ENCODE results near the gene BEND3.
"Not testable (repeated sequence)": the region's sequence is repeated elsewhere in the genome, so short reads cannot be mapped to it uniquely, and the experiment has no call there.

The BEND3 gene

DNA sequence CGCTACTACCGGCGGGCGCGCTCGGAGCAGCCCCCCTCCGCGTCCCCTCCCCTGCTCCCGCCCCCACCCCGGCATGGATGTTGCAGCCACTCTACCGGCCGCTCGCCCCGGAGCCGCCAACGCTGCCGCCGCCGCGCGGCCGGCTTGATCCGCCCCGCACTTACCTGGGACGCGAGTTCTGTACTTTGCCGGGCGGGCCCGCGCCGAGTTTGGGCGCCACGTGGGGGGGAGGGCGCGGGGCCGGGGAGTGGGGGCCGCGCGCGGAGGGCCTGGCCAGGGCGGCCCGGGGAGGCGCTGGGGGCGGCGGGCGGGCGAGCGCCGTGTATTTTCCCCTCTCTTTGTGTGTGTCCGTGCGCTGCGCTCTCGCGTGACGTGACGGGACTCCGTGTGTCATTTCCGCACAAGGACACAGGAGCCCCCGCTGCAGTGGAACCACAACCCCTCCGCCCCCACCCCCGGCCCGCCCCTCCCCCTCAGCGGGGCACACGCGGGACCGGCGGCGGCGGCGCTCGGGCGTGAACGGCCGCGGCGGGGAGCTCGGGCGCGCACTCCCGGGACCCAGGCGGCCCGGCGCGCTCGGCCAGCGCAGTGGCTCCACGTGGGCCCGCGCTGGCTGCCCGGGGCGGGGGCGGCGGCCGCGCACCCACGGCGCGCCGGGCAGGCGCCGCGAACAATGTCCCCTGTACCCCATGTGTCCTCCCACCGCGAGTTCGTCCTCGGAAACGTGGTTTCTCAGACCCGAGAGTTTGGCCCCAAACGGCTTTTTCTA is at the start of gene BEND3:
Gene BEND3, minus strand, starts transcription at position 590 of the 769 bp plus-strand sequence. CDS start 16,230 bp downstream, outside the sequence.
- ATAC-seq = peak; percentile 24 to 39

GRCh38 chr6:107164299-107164698 is 49.0 kb upstream of the BEND3 start:
- ATAC-seq = not testable (repeated sequence)

GRCh38 chr6:107161521-107161920 is 46.2 kb upstream of the BEND3 start:
- no peak for ATAC-seq

DNA sequence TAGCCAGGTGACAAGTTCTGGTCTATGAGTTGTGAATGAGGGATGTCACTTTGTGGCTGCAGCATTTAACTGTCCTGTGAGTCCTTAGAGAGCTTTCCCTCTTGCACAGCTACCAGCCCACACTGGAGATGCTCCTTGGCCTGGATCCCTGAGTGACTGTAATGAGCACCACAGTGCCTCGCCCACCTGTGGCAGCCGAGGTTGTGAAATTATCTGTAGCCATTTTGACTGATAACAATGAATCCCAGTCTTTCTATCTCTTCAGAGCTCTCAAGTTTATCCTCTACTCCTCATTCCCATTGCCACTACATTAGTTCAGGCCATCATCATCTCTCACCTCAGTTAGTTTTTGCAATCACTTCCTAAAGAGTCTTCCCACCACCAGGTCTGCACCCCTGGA is 41.3 kb upstream of the BEND3 start:
- ATAC-seq = no peak

GRCh38 chr6:107154801-107155160 is 39.5 kb upstream of the BEND3 start:
- ATAC-seq = no peak

DNA sequence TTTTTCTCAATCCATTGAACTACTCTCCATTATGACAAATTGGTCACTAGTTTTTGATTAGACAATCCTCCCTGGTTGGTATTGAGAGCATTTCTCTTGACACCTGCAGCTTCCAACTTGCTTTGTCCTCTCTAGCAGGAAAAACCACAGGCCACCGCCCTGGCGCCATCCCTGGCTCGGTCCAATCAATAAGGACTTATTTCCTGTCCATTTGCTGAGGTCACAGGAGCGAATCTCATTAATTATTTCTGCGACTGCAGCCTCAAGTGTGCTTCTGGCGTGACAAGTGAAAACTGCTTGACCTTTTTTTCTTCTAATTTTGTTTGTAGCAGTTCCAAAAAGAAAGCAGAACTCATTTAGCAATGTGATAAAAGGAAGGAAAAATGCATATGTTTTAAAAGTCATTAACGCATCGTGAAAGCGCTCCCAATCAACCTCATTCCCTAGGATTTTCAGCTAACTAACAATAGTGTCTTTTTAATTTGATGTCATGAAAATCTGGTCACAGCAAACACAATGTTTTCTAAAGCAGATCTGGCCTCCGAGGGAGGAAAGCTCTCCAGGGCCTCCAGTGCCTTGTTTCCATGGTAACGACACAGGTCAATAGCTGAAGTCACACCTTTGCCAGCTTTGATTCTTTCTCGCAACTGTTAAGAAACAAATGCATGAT is 39.0 kb upstream of the BEND3 start:
- ATAC-seq = no peak

DNA sequence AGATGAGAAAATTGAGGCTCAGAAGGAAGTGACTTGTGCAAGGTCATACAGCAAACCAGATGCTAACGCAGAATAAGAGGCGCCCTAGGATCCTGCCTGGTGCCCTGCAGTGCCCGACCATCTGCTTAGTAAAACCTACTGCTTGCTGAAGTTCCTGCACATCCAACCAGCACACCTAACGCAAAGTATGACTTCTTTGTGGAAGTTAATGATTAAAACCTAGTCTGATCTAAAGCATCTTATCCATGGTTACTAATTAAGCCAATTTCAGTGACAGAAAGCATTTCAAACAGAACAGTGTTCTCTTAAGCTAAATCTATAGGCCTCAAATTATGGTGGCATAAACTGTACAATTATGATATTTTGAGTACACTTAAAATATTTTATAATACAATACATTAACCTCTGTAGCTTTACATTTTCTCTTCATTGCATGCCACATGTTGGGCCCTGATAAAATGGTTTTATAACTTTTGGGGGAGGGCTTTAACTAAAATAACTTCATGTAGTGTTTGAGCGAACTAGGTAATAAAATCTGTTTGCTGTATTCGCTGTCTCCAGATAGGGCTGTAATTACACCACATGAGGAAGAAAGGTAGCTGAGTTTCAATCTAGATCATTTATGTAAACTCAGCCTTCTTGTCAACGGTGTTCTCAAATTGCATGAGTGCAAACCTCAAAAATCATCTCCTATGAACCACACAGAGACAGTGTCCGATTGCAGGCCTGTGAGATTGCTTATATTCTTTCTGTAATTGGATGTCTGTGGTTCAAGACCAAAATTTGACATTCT is 37.5 kb upstream of the BEND3 start:
- ATAC-seq = no peak

DNA sequence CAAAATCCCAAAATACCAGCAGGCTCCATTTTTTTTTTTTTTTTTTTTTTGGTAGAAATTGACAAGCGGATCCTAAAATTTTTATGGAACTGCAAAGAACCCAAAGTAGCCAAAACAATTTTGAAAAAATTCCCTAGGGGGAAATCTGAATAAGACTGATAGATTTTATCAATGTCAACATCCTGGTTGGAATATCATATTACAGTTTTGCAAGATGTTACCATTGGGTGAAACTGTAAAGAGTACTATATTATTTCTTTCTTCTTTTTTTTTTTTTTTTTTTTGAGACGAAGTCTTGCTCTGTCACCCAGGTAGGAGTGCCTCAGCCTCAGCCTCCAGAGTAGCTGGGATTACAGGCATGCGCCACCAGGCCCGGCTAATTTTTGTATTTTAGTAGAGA is 29.4 kb upstream of the BEND3 start:
- no peak for ATAC-seq

DNA sequence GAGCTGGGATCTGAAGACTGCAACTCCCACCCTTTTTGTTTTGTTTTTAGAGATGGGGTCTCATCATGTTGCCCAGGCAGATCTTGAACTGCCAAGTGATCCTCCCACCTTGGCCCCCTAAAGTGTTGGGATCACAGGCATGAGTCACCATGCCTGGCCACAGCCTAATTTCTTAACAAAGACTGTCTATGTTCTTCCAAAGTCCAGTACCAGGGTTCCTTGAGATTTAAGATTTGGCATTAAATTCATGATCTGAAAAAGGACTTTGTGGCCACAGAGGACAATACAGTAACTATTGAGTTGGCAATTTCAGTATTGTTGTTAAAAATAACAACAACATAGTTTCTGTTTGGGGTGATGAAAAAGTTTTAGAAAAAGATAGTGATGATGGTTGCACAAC is 28.7 kb upstream of the BEND3 start:
- no peak for ATAC-seq

DNA sequence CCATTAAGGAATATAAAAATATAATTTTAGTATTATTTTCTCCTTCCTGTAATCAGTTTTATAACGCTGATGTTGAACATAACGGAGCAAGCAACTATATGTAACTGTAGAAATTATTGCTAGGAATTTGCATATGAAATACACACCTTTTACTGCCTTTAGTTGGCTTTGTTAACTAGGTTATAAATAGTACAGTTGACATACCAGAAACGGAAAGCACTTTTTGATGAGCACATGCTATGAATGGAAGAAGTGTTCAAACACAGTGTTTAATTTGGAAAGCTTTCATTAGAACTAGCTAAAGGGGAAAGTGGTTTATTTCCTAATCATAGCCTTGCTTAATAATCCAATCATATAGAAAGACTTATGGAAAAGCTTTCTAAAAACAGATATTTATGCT is 25.3 kb upstream of the BEND3 start:
- ATAC-seq = no peak

DNA sequence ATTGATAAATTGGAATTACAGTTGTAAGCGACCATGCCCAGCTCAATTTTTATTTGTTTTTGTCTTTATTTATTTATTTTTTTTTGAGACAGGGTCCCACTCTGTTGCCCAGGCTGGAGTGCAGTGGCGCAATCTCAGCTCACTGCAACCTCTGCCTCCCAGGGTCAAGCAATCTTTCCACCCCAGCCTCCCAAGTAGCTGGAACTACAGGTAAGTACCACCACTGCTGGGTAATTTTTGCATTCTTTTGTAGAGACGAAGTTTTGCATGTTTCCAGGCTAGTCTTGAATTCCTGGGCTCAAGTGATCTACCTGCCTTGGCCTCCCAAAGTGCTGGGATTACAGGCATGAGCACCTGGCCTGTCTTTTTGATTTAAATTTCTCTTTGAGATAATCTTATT is 21.0 kb upstream of the BEND3 start:
- not testable (repeated sequence) for ATAC-seq

DNA sequence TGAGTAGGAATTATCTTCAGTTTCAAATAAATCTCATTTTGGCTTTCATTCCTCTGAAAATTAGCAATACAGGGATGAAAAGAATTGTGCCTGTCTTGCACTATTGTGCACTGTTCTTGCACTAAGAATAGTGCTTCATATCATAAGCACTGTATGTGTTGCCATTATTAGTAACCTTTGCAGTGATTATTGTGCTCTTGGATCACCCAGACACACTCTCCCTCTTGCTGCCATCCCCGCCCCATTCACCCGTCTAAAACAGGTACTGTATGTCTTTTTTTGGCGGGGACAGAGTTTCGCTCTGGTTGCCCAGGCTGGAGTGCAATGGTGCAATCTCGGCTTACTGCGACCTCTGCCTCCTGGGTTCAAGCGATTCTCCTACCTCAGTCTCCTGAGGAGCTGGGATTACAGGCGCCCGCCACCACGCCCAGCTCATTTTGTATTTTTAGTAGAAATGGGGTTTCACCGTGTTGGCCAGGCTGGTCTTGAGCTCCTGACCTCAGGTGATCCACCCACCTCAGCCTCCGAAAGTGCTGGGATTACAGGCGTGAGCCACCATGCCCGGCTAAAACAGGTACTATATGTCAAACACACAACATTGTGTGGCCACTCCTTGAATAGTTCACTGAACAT is 19.8 kb upstream of the BEND3 start:
- not testable (repeated sequence) for ATAC-seq

DNA sequence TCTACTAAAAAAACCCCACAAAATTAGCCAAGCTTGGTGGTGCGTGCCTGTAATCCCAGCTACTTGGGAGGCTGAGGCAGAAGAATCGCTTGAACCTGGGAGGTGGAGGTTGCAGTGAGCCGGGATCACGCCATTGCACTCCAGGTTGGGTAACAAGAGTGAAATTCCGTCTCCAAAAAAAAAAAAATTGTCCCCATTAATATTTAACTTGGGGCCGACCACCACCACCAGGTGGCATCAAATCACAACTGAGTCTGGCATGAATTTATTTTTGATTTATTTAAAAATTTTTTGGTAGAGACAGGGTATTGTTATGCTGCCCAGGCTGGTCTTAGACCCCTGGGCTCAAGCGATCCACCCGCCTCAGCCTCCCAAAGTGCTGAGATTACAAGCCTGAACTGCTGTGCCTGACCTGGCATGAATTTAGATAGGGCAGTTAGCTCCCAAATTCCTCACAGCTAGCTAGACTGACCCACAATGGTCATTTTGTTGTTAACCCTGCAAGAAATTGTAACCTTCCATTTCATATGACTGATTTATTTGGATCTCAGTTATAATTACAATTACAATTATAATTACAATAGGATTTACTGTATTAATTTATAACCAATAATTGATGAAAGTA is 17.1 kb upstream of the BEND3 start:
- ATAC-seq = no peak

DNA sequence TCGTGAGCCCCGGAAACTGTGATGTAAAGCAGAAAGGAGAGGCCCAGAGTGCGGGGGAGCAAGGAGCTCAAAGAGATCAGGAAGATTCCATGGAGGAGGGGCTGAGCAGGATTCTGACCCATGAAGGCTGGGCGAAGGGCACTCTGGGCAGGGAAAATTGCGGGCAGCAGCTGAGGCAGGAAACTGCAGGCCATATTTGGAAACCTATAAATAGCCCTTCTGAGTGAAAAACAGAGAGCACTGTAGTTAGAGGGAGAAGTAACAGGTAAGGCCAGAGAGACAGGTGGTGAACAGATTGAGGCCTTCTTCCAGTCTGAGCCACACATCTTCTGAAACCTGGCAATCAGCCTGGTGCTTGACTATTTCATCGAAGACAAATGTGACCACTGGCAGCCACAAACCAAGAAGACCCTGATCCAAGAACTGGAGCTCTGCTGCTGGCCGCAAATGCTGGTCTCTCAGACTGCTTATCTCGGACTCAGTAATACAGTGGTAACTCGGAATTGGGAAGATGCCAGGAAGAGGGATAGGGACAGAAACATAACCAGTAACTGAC is 14.1 kb upstream of the BEND3 start:
- ATAC-seq = no peak

DNA sequence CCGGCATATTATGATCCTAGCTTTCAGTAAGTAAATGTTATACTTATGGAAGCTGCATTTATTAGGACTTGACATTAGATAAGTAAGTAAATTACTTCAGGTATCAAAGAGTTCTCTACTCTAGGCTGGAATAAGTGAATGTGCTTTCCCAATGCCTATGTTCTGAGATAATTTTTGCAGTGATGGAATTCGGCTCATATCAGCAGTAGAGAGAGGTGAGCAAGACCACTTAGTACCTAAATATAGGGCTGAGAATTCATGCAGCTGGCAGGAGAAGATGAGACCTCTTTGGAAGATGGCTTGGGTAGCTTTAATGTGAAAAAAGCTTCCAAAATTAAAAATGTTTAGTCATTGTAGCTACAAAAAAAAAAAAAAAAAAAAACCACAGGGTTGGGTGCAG is 13.3 kb upstream of the BEND3 start:
- ATAC-seq = no peak

DNA sequence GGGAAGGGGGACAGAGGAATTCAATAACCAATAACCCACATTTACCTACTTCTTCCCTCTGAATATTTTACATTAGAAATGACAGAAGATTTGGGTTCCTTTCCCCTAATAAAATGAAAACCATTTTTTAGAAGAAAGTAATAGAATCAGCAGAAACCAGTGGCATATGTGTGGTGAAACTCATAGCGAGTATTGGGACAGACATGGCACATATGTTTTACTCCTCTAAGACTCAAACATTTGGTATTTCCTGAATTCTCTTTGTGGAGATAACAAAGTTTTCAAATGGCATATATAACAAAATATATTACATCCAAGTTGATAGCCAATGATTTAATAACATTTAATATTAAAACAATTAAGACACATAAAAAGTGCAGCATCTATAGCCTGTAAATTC is 12.9 kb upstream of the BEND3 start:
- no peak for ATAC-seq

DNA sequence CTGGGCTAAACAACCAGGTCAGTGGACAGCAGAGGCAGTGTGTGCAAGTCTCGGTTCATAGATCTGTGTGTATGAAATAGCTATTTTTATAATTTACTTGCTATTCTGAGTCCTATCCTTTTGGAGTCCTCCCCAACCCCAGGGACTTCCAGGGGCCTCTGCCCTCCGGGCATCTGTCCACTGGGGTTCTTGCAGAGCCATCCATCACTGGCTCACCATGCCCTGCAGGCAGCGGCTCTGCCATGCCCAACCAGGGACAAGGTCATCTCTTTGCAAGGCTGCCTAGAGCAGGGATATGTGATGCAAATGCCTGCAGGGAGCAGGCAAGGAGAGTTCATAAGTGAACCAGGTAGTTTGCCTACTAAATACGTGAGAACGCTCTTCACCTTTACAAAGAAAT is 10.5 kb upstream of the BEND3 start:
- no peak for ATAC-seq

DNA sequence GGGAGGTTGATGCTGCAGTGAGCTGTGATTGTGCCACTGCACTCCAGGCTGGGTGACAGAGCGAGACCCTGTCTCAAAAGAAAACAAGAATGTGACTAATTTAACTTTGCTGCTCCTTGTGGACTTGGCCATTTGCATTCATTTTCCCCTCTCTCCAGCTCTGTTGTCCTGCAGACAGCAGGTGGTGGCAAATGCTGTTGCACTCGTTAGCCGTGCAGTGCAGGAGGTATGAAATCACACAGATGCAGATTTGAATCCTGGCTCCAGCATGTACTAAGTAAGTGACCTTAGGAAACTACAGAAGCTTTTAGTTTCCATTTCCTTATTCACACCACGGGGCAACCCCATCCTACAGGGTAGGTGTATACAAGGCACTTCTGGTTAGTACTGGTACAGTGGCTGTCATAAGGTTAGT is 9.6 kb upstream of the BEND3 start:
- peak in 1 of 2 donors; percentile 21 for ATAC-seq

DNA sequence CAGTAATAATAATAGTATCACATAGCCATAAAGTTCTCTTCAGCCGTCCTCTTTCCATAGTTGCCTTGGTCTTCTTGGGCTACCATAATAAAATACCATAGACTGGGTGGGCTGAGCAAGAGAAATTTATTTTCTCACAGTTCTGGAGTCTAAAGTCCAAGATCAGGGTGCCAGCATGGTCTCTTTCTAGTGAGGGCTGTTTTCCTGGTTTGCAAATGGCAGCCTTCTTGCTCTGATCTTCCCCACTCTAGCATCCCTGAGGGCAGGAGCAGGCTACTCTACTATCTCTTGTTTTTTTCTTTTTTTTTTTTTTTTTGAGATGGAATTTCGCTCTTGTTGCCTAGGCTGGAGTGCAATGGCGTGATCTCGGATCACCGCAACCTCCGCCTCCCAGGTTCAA is 8.2 kb upstream of the BEND3 start:
- no peak for ATAC-seq

- ATAC-seq = no peak
Measured at GRCh38 chr6:107122748-107123147, 7.4 kb upstream of the BEND3 start.

DNA sequence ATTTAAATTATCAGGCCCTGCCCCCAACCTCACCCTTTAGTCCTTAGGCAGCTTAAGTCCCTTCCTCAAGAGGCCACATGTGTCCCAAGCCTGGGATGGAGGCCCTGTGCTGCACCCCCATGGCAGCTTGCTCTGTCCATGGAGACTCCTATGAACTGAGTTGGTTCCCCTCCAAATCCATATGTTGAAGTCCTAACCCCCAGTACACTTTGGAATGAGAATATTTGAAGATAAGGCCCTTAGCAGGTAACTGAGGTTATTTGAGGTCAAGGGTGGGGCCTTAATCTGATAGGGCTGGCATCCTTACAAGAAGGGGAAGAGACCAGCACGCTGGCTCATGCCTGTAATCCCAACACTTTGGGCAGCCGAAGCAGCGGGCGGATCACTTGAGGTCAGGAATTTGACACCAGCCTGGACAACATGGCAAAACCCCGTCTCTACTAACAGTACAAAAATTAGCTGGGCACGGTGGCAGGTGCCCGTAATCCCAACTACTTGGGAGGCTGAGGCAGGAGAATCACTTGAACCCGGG is 6.7 kb upstream of the BEND3 start:
- ATAC-seq = no peak

GRCh38 chr6:107121266-107121665 is 6.0 kb upstream of the BEND3 start:
- ATAC-seq = no peak

All from activated CD4-positive, CD25-positive, alpha-beta regulatory T cell treated with anti-CD3 and anti-CD28 coated beads, Interleukin-2, amount 50 U/mL, for 24 hours (primary cell).